Measurements from ENCODE around the gene DOCK1.

DOCK1 gene

GRCh38 chr10:127013211-127013656 is 108.0 kb downstream of the DOCK1 start:
- no peak for DNase-seq

- DNase-seq = no peak
Observed at GRCh38 chr10:127013691-127014473, 108.7 kb downstream of the DOCK1 start.

- DNase-seq = no peak
Observed at GRCh38 chr10:127014671-127015070, 109.4 kb downstream of the DOCK1 start.

- no peak for DNase-seq
Observed at GRCh38 chr10:127015373-127015772, 110.1 kb downstream of the DOCK1 start.

- DNase-seq = no peak
Observed at GRCh38 chr10:127016331-127016730, 111.1 kb downstream of the DOCK1 start.

GRCh38 chr10:127017541-127018297 is 112.5 kb downstream of the DOCK1 start:
- no peak for DNase-seq

- no peak for DNase-seq
Observed at GRCh38 chr10:127018298-127018650, 113.0 kb downstream of the DOCK1 start.

GRCh38 chr10:127018766-127019165 is 113.5 kb downstream of the DOCK1 start:
- DNase-seq = no peak

- DNase-seq = no peak
Observed at GRCh38 chr10:127020260-127020659, 115.0 kb downstream of the DOCK1 start.

- DNase-seq = no peak
Observed at GRCh38 chr10:127021801-127022200, 116.6 kb downstream of the DOCK1 start.

GRCh38 chr10:127024685-127025435 is 119.6 kb downstream of the DOCK1 start:
- no peak for DNase-seq

- DNase-seq = no peak
Observed at GRCh38 chr10:127027786-127028185, 122.6 kb downstream of the DOCK1 start.

- no peak for DNase-seq
Observed at GRCh38 chr10:127028556-127028955, 123.3 kb downstream of the DOCK1 start.

- DNase-seq = no peak
Observed at GRCh38 chr10:127029061-127029460, 123.8 kb downstream of the DOCK1 start.

- no peak for DNase-seq
Observed at GRCh38 chr10:127033216-127034033, 128.2 kb downstream of the DOCK1 start.

GRCh38 chr10:127034034-127034633 is 128.9 kb downstream of the DOCK1 start:
- no peak for DNase-seq

GRCh38 chr10:127034790-127035189 is 129.6 kb downstream of the DOCK1 start:
- DNase-seq = no peak

- DNase-seq = no peak
Observed at GRCh38 chr10:127035827-127036226, 130.6 kb downstream of the DOCK1 start.

GRCh38 chr10:127036987-127037386 is 131.8 kb downstream of the DOCK1 start:
- no peak for DNase-seq

GRCh38 chr10:127039435-127039834 is 134.2 kb downstream of the DOCK1 start:
- no peak for DNase-seq

GRCh38 chr10:127040756-127041155 is 135.5 kb downstream of the DOCK1 start:
- DNase-seq = no peak

- no peak for DNase-seq
Observed at GRCh38 chr10:127041552-127041951, 136.3 kb downstream of the DOCK1 start.

Data from stimulated activated CD4-positive, alpha-beta T cell treated with anti-CD3 and anti-CD28 coated beads, Interleukin-2, amount 100 ng/mL, for 24 hours (primary cell).